Adrenal gland (tissue), 12 donors: ENCODE measurements around the gene RGCC. TPM values are rescaled to one million over a fixed set of nuclear protein-coding genes. Genes with fewer than 3 reads are reported as not detected.

ENCODE experiments used
- DNase-seq, 7 donors: peaks; one replicate each; pipeline ENCODE4 v3.0.0-alpha.2; 2019 to 2020
- H3K27ac ChIP-seq, 5 donors: fragments of 200-600 bp; sonication (generic) in 4 of 5; 1 replicate in 3 of 5; 2 replicates in 2 of 5; pipeline versions ENCODE4 v1.5.1 to v1.8.0; 2016 to 2020; ENCODE audit warnings: mild to moderate bottlenecking in 1 of 5
- H3K27me3 ChIP-seq: fragments of 200-600 bp; 2 replicates; pipeline ENCODE4 v1.8.0; 2021
- H3K36me3 ChIP-seq, 2 donors: fragments of 200-600 bp; replicated peaks in 1 of 2; 1 replicate in 1 of 2; 2 replicates in 1 of 2; pipeline versions ENCODE4 v1.5.1 to v1.8.0; 2018 to 2022
- H3K4me1 ChIP-seq, 2 donors: fragments of 200-600 bp; replicated peaks in 1 of 2; 1 replicate in 1 of 2; 2 replicates in 1 of 2; pipeline versions ENCODE4 v1.5.1 to v1.8.0; 2018 to 2021
- H3K4me3 ChIP-seq, 4 donors: fragments of 200-600 bp; sonication (generic) in 3 of 4; one replicate each; pipeline ENCODE4 v1.5.1; 2016 to 2018
- H3K9me3 ChIP-seq, 3 donors: fragments of 200-600 bp; sonication (generic) in 1 of 3; replicated peaks in 1 of 3; 1 replicate in 2 of 3; 2 replicates in 1 of 3; pipeline versions ENCODE4 v1.5.1 to v1.8.0; 2016 to 2021
- CTCF ChIP-seq, 6 experiments: fragments of 450-650 bp in 4 of 6; fragments of 200-600 bp in 2 of 6; sonication (generic) in 1 of 6; IDR thresholded peaks; 1 replicate in 5 of 6; 2 replicates in 1 of 6; pipeline versions ENCODE4 v1.5.1 to v1.8.0; 2016 to 2021; ENCODE audit warnings: antibody characterized with exemption in 6 of 6, mild to moderate bottlenecking in 2 of 6, moderate library complexity in 1 of 6
- POLR2A ChIP-seq, 2 donors: fragments of 450-650 bp; IDR thresholded peaks; one replicate each; pipeline ENCODE4 v1.6.1; 2017; ENCODE audit warnings: antibody characterized with exemption in 2 of 2, mild to moderate bottlenecking in 2 of 2, moderate library complexity in 1 of 2
- WGBS, 4 donors: extraction: QIAGEN DNeasy Blood & Tissue Kit in 2 of 4; methylation state at CpG; one replicate each; pipeline versions ENCODE4 v1.1.5 to v1.1.7; 2013 to 2017; 5-methylcytosine and 5-hydroxymethylcytosine counted together
- intact Hi-C, 2 donors: fragments of 100-400 bp; cut with DNase I; formaldehyde crosslinking; loops; one replicate each; pipeline versions ENCODE4 v1.14.1 to v1.15.0; 2022 to 2023
- polyA plus RNA-seq, 3 donors: library from polyadenylated mRNA; stranded (reverse); fragments of 200-250 nt in 2 of 3; fragments of 350-450 nt in 1 of 3; fragmentation: Illumina TruSeq in 1 of 3; extraction: RNeasy Lipid Tissue Mini Kit (QIAGEN cat#74804) in 1 of 3; gene quantifications; one replicate each; pipeline ENCODE4 v1.2.3, GENCODE V29; 2013 to 2014
- total RNA-seq, 9 donors: library from RNA; depleted of rRNA in 4 of 9; stranded (reverse); fragments of >200 nt in 4 of 9; fragments of 120-200 nt in 1 of 9; fragmentation: NEBNext Ultra II Directional in 1 of 9; extraction: Animal tissue kit (Norgen Biotek cat#: 25700) in 1 of 9; gene quantifications; one replicate each; pipeline versions ENCODE4 v1.1.0 to v1.2.4, GENCODE V29; 2013 to 2023
- donor health status: healthy with polysubstance abuse.
- donor health status: Bipolar disorder and iron deficiency.
- donor health status: DM: yes; HTN: yes; CAD: no.
- donor health status: DM: no; HTN: no; CAD: no.
- donor health status: DM: no; HTN: no; CAD: no.
- donor health status: DM: yes; HTN: yes; CAD: no.

RGCC gene
- total and polyA plus RNA-seq, 12 donors, result 6.2 to 151 (median 28.8) TPM

GRCh38 chr13:41487222-41487621 lies 29.9 kb downstream of the RGCC start:
- WGBS, 4 donors, result 64 to 75% (median 71%) methylated on average over 2 of the region's 2 CpGs
- intact Hi-C loops, result no loop called here

GRCh38 chr13:41488124-41488523 lies 30.8 kb downstream of the RGCC start:
- 86 to 100% (median 95%) methylated on average over 1 to 2 of the region's 2 CpGs for WGBS, 4 donors
- intact Hi-C loops, result no loop called here
- TF ChIP-seq CTCF (IDR thresholded peaks at IDR 0.05) (no peak), POLR2A (IDR thresholded peaks at IDR 0.05) (no peak)
- Histone ChIP-seq H3K4me3 (no peak overlapping the region), H3K36me3 (no peaks in the 10 kb centered on the region), H3K4me1 (peaks cover 0 to 8% of the 10 kb centered on the region in 2 donors), H3K27ac (no peak overlapping the region), H3K27me3 (no peaks in the 10 kb centered on the region), H3K9me3 (no peaks in the 10 kb centered on the region)
- DNase-seq, result no peak

More at GRCh38 chr13:41487222-41487621, 29.9 kb downstream of the RGCC start:
- H3K27me3 ChIP-seq, result no peaks in the 10 kb centered on the region
- peaks cover 0 to 2% of the 10 kb centered on the region in 2 donors for H3K4me1 ChIP-seq
- H3K27ac ChIP-seq, result no peak overlapping the region
- TF ChIP-seq POLR2A (IDR thresholded peaks at IDR 0.05) (no peak), CTCF (IDR thresholded peaks at IDR 0.05) (no peak)
- no peaks in the 10 kb centered on the region for H3K36me3 ChIP-seq
- no peak for DNase-seq
- H3K9me3 ChIP-seq, result no peaks in the 10 kb centered on the region
- no peak overlapping the region for H3K4me3 ChIP-seq

- WGBS, 4 donors, result 80 to 89% (median 86%) methylated on average over 3 of the region's 3 CpGs
- Histone ChIP-seq H3K9me3 (no peaks in the 10 kb centered on the region), H3K27me3 (no peaks in the 10 kb centered on the region), H3K27ac (no peak overlapping the region), H3K4me3 (no peak overlapping the region), H3K36me3 (no peaks in the 10 kb centered on the region), H3K4me1 (peaks cover 0 to 14% of the 10 kb centered on the region in 2 donors)
- no peak for DNase-seq
- intact Hi-C loops, result no loop called here
- TF ChIP-seq CTCF (IDR thresholded peaks at IDR 0.05), result no peak
- TF ChIP-seq POLR2A (IDR thresholded peaks at IDR 0.05), result no peak
These were observed 33.1 kb downstream of the RGCC start for GRCh38 chr13:41490371-41491015.

- Histone ChIP-seq H3K4me1 (peaks cover 0 to 14% of the 10 kb centered on the region in 2 donors), H3K36me3 (no peaks in the 10 kb centered on the region), H3K9me3 (no peaks in the 10 kb centered on the region), H3K27ac (no peak overlapping the region), H3K27me3 (no peaks in the 10 kb centered on the region), H3K4me3 (no peak overlapping the region)
- DNase-seq, result no peak
- intact Hi-C loops, result no loop called here
- TF ChIP-seq CTCF (IDR thresholded peaks at IDR 0.05), result no peak
- TF ChIP-seq POLR2A (IDR thresholded peaks at IDR 0.05), result no peak
These were observed 34.1 kb downstream of the RGCC start for GRCh38 chr13:41491436-41491835.
